ENCODE data around the gene ADCY10.
"Not testable (repeated sequence)": the region's sequence is repeated elsewhere in the genome, so short reads cannot be mapped to it uniquely, and the experiment has no call there.

ADCY10 gene

GRCh38 chr1:167812972-167813371, 101.0 kb downstream of the ADCY10 start:
- TF ChIP-seq TAF1 (IDR thresholded peaks at IDR 0.05; ENCODE audit: borderline replicate concordance, low read depth, low read length) (no peak), POLR2A (IDR thresholded peaks at IDR 0.05; ENCODE audit: low read depth, low read length) (no peak), POLR2AphosphoS5 (IDR thresholded peaks at IDR 0.05; ENCODE audit: low read depth, low read length) (no peak)
- no peak for FAIRE-seq
- DNase-seq (ENCODE audit: insufficient read length): no peak

DNA sequence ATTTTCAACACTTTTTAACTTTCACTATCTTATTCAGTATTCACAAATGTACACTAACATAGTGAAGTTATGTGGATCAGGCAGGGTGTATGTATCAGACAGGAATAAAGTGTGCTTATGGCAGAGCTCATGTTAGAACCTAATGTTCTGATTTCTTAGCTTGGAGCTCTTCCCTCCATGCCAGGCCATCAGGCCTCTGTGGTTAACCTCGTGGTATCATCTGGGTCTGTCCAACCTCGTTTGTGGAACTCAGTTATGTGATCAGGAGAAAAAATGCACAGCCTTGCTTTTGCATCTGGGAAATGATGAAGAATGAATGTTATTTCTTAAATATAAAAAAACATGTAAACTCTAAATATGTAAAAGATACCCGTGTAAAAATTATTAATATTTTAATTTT, 105.2 kb downstream of the ADCY10 start:
- DNase-seq (ENCODE audit: insufficient read length) (no peak), FAIRE-seq (no peak)
- TF ChIP-seq TAF1 (IDR thresholded peaks at IDR 0.05; ENCODE audit: borderline replicate concordance, low read depth, low read length) (no peak), POLR2AphosphoS5 (IDR thresholded peaks at IDR 0.05; ENCODE audit: low read depth, low read length) (no peak), POLR2A (IDR thresholded peaks at IDR 0.05; ENCODE audit: low read depth, low read length) (no peak)

GRCh38 chr1:167808104-167808503, 105.8 kb downstream of the ADCY10 start:
- no peak for DNase-seq (ENCODE audit: insufficient read length)
- FAIRE-seq: no peak
- TF ChIP-seq POLR2A (IDR thresholded peaks at IDR 0.05; ENCODE audit: low read depth, low read length): no peak
- no peak for TF ChIP-seq POLR2AphosphoS5 (IDR thresholded peaks at IDR 0.05; ENCODE audit: low read depth, low read length)
- no peak for TF ChIP-seq TAF1 (IDR thresholded peaks at IDR 0.05; ENCODE audit: borderline replicate concordance, low read depth, low read length)

DNA sequence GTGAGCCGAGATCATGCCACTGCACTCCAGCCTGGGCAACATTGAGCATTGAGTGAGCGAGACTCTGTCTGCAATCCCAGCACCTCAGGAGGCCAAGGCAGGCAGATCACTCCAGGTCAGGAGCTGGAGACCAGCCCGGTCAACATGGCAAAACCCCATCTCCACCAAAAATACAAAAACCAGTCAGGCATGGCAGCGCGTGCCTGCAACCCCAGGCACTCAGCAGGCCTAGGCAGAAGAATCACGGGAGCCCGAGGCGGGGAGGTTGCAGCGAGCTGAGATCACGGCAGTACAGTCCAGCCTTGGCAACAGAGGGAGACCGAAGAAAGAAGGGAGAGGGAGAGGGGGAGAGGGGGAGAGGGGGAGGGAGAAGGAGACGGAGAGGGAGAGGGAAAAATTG, 107.3 kb downstream of the ADCY10 start:
- DNase-seq (ENCODE audit: insufficient read length); FAIRE-seq: not testable (repeated sequence)

- FAIRE-seq; DNase-seq (ENCODE audit: insufficient read length): not testable (repeated sequence)
These were observed 107.7 kb downstream of the ADCY10 start for GRCh38 chr1:167806235-167806634.

GRCh38 chr1:167805041-167805556, 108.8 kb downstream of the ADCY10 start:
- TF ChIP-seq POLR2A (IDR thresholded peaks at IDR 0.05; ENCODE audit: low read depth, low read length) (no peak), POLR2AphosphoS5 (IDR thresholded peaks at IDR 0.05; ENCODE audit: low read depth, low read length) (no peak), TAF1 (IDR thresholded peaks at IDR 0.05; ENCODE audit: borderline replicate concordance, low read depth, low read length) (no peak)
- FAIRE-seq (no peak), DNase-seq (ENCODE audit: insufficient read length) (no peak)

- peak; percentile 88 for FAIRE-seq
- TF ChIP-seq POLR2AphosphoS5 (IDR thresholded peaks at IDR 0.05; ENCODE audit: low read depth, low read length) (no peak), TAF1 (IDR thresholded peaks at IDR 0.05; ENCODE audit: borderline replicate concordance, low read depth, low read length) (no peak), POLR2A (IDR thresholded peaks at IDR 0.05; ENCODE audit: low read depth, low read length) (no peak)
- peak; percentile 67 for DNase-seq (ENCODE audit: insufficient read length)
These were observed 110.4 kb downstream of the ADCY10 start for GRCh38 chr1:167803358-167804207.

GRCh38 chr1:167802235-167802634, 111.7 kb downstream of the ADCY10 start:
- TF ChIP-seq POLR2A (IDR thresholded peaks at IDR 0.05; ENCODE audit: low read depth, low read length): no peak
- no peak for TF ChIP-seq TAF1 (IDR thresholded peaks at IDR 0.05; ENCODE audit: borderline replicate concordance, low read depth, low read length)
- TF ChIP-seq POLR2AphosphoS5 (IDR thresholded peaks at IDR 0.05; ENCODE audit: low read depth, low read length): no peak
- DNase-seq (ENCODE audit: insufficient read length) (no peak), FAIRE-seq (no peak)

DNA sequence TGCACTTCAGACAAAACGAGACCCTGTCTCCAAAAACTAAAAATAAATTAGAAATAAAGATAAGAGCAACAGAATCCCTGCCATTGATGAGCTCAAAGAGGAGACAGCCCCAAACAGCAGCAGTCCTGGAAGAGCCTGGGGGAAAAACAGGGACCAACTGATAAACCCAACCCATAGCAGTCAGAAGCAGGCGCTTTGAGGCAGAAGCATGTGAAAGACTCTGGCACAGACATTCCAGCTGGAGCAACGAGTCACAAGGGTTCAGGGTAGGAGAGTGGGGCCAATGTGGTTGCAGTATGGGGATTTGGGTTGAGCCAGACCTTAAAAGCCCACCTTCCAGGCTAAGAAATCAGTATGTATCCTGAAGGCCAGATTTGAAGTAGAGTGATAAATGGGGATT, 113.7 kb downstream of the ADCY10 start:
- DNase-seq (ENCODE audit: insufficient read length) (no peak), FAIRE-seq (no peak)
- TF ChIP-seq POLR2AphosphoS5 (IDR thresholded peaks at IDR 0.05; ENCODE audit: low read depth, low read length): no peak
- no peak for TF ChIP-seq POLR2A (IDR thresholded peaks at IDR 0.05; ENCODE audit: low read depth, low read length)

DNA sequence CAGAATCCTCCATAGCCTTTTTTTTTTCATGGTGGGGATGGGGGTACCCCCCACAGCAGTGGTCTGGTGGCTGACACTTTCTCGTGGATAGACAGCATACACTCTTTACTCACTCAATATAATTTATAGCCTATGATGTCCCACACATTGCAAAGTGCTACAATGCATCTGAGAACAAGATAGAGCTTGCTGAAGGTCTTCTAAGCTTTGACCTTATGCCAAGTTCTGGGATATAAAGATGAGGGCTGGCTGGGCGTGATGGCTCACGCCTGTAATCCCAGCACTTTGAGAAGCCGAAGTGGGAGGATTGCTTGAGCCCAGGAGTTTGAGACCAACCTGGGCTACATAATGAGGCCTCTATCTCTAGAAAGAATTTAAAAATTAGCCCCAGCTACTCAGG, 114.2 kb downstream of the ADCY10 start:
- DNase-seq (ENCODE audit: insufficient read length) (no peak), FAIRE-seq (no peak)
- TF ChIP-seq POLR2AphosphoS5 (IDR thresholded peaks at IDR 0.05; ENCODE audit: low read depth, low read length): no peak
- no peak for TF ChIP-seq TAF1 (IDR thresholded peaks at IDR 0.05; ENCODE audit: borderline replicate concordance, low read depth, low read length)
- no peak for TF ChIP-seq POLR2A (IDR thresholded peaks at IDR 0.05; ENCODE audit: low read depth, low read length)

- TF ChIP-seq TAF1 (IDR thresholded peaks at IDR 0.05; ENCODE audit: borderline replicate concordance, low read depth, low read length) (no peak), POLR2AphosphoS5 (IDR thresholded peaks at IDR 0.05; ENCODE audit: low read depth, low read length) (no peak), POLR2A (IDR thresholded peaks at IDR 0.05; ENCODE audit: low read depth, low read length) (no peak)
- no peak for DNase-seq (ENCODE audit: insufficient read length)
- FAIRE-seq: no peak
These were observed 115.0 kb downstream of the ADCY10 start for GRCh38 chr1:167798952-167799351.

- DNase-seq (ENCODE audit: insufficient read length) (no peak), FAIRE-seq (no peak)
- TF ChIP-seq POLR2AphosphoS5 (IDR thresholded peaks at IDR 0.05; ENCODE audit: low read depth, low read length) (no peak), POLR2A (IDR thresholded peaks at IDR 0.05; ENCODE audit: low read depth, low read length) (no peak), TAF1 (IDR thresholded peaks at IDR 0.05; ENCODE audit: borderline replicate concordance, low read depth, low read length) (no peak)
These were observed 116.9 kb downstream of the ADCY10 start for GRCh38 chr1:167797015-167797414.
